GM18505 (cell line): Measurements from ENCODE around the gene PRSS27.
"Not testable (repeated sequence)": the region's sequence is repeated elsewhere in the genome, so short reads cannot be mapped to it uniquely, and the experiment has no call there.

Source experiments
- ATAC-seq: cut with Tn5 transposase; IDR thresholded peaks from one replicate; pipeline ENCODE4 v1.9.1; 2021; ENCODE audit not compliant: unreplicated experiment
- POLR2A ChIP-seq: IDR thresholded peaks from 4 replicates; pipeline ENCODE4 v1.6.1; 2011; ENCODE audit warnings: borderline replicate concordance; ENCODE audit not compliant: insufficient read depth, insufficient read length; ENCODE audit errors: extremely low read depth

PRSS27 gene

DNA sequence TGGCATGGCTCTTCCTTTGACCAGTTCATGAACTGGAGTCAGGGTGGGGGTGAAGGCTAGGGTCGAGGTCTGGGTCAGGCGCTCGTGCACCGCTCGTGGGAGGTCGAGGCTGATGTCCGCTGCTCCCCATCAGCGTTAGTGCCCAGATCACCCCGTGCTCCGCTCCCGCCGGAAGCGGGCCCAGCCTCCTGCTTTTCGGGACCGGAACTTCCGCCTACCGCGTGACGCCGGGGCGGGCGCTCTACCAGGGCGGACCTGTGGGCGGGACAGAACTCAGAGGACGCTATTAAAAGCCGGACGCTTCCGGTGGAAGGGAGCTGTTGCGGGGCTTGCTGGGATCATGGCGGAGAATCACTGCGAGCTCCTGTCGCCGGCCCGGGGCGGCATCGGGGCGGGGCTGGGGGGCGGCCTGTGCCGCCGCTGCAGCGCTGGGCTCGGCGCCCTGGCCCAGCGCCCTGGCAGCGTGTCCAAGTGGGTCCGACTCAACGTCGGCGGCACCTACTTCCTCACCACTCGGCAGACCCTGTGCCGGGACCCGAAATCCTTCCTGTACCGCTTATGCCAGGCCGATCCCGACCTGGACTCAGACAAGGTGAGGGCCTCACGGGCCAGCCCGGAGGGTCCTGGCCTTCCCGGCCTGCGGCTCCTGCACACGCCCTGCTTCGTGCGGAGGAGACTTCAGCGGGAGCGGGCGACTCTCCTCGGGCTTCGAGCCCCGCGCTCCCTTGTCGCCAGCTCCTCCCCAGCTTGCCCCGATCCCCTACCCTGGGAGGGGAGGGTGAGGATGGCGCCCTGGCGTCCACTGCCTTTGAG, 37.6 kb downstream of the PRSS27 start, which contains the start of gene KCTD5:
TSS of gene KCTD5 (plus strand) at position 315 of the 813 bp plus-strand sequence. CDS start at position 341, 26 bp downstream.
- peak; percentile 67 for ATAC-seq
- peak; percentile 97 for TF ChIP-seq POLR2A

DNA sequence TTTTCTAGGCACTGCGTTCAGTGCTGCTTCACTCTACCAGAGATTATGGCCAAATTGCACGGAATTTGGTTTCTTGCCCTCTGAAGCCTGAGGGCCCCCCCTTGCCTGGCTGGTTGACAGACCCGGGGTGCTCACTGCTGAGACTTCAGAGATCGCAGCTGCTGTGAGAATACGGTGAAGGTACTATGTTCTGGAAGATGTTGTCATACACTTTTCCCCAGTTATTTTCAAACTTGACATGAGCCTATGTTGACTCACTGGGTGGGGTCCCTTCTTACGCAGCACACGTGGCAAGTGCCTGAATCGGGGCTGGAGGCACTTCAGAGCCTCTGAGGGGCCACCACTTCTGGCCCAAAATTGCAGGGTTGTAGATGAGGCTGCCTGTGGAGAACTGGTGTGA, 39.7 kb downstream of the PRSS27 start:
- not testable (repeated sequence) for ATAC-seq

DNA sequence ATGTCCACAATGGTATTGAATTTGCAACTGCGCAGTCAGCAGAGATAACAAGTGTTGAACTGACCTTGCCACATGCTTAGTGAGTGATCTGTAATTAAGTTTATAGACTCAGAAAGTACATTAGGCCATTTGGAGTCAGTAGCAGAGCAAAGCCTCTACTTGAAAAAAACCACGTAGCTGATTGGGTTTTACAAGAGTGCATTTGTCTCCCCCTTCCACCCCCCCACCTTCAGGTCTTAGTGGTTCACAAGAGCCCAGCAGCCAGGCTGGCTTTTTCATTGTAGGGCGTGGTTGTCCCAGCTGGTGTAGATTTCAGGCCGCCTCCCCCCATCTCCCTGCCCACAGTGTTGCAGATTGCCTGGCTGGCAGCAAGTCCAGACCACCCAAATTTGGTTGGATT, 40.1 kb downstream of the PRSS27 start:
- not testable (repeated sequence) for ATAC-seq

DNA sequence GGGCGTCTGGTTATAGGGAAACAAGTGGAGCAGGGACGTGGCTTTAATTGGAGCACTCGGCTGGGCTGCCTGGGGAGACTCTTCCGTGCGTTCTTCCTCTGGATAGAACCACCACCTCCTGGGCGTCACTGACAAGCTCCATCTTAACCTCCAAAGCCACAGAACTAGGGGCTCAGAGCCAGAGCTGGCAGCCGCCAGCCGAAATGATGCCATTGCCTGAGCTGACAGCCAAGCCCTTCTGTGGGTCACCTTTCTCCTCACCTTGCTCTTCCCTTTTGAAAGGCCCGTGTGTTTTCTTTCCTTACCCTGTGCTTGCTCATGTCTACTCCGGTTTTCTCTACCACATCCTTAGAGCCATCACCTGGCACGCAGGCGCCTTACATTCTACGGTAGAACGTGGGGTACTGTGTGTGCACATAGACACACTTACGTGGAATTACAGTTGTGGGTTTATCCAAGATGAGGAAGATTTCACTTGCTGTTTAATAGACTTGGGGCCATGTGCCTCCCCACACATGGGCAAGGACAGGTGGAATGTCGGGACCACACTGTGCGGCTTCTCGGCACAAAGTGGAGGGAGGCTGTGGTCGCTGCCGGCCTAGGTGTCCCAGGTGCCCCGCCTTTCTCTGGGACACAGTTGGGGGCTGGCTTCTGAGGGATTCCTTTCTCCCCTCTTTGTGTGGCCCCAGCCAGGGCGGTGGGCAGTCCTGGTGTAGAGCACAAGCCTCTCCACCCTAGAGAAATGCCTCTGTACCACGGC, 41.6 kb downstream of the PRSS27 start:
- ATAC-seq = not testable (repeated sequence)

DNA sequence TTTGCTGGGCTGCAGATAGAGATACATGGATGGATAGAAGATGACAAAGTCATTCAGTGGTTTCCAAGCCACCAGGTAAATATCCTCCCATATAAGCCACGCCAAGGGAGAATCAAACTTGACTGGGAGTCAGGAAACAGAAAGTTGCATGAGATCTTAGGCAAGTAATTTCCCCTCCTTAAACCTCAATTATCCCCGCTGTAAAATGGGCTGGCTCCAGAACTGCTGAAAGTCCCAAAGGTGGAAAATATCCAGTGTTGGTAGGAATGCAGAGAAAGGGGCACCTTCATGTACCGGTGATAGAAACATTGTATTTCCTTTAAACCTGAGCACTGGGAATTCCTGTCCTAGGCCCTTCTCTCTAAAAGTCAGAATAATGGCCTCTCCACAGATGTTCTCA, 43.1 kb downstream of the PRSS27 start:
- ATAC-seq = not testable (repeated sequence)

- TF ChIP-seq POLR2A = no peak
- no peak for ATAC-seq
These were observed 44.3 kb downstream of the PRSS27 start for GRCh38 chr16:2675714-2676113.

- ATAC-seq = no peak
- TF ChIP-seq POLR2A = no peak
These were observed 45.0 kb downstream of the PRSS27 start for GRCh38 chr16:2675021-2675420.

DNA sequence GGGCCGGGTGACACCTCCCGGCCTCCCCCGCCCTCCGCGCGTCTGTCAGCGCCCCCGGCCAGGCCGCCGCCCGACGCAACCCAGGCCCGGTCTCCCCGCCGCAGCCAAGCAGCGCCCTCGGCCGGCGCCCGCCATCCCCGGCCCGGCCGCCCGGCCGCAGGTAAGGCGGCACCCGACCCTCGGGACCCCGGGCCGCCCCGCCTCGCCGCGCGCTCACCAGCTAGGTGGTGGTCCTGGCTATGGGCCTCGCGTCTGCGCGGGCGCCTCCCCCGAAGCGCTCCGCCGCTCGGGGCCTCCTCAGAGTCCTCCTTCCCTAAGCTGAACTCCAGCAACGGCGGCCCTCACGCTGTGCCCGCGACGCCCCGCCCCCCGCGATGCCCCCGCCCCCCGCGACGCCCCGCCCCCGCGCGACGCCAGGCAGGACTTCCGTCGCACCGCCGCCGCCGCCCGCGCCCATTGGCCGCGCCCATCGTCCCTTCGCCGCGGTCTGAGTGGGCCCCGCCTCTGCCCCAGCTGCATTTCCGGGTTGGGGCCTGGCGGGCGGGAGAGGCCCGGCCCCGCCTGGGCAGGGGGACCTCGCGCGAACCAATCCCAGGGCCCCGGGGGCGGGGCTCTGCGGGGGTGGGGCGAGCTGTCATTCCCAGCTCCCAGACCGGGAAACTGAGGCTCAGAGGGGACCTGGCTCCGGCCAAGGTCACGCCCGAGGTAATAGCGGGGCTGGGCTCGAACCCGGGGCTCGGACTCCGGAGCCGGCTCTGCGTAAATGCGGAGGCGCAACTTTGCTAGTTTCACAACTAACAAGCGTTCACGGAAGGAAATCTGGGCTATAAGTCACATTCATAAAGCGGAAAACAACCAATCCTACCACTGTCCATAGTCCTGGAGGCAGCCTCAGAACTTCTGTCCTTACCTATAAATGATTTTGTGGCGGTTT, 46.7 kb downstream of the PRSS27 start:
- no peak for TF ChIP-seq POLR2A
- peak; percentile 86 for ATAC-seq

DNA sequence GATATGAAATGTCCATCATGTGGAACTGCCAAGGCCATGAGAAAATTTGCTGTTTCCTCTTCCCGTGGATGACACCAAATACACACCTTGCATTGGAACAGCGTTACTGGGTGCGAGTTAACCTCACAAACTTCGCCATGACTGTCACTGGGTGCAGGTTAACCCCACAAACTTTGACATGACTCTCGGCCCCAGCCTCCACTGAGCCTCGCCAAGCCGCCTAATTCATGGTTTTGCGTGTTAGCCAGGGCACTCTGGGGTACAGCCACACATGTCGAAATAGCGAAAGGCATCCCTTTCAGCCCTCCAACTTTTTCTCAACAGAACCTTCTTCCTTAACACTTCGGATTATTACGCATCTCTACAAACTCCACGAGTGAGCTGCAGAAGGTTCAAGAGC, 48.3 kb downstream of the PRSS27 start:
- TF ChIP-seq POLR2A = no peak
- no peak for ATAC-seq

GRCh38 chr16:2671193-2671592, 48.8 kb downstream of the PRSS27 start:
- not testable (repeated sequence) for ATAC-seq

GRCh38 chr16:2670017-2670416, 50.0 kb downstream of the PRSS27 start:
- ATAC-seq = not testable (repeated sequence)

- ATAC-seq = not testable (repeated sequence)
These were observed 50.4 kb downstream of the PRSS27 start for GRCh38 chr16:2669587-2669986.

- ATAC-seq = not testable (repeated sequence)
These were observed 53.4 kb downstream of the PRSS27 start for GRCh38 chr16:2666671-2667070.

- no peak for ATAC-seq
- no peak for TF ChIP-seq POLR2A
These were observed 55.4 kb downstream of the PRSS27 start for GRCh38 chr16:2664574-2664982.
